ENCODE results near the gene PDGFC. TPM values are rescaled to one million over a fixed set of nuclear protein-coding genes. Genes with fewer than 3 reads are reported as not detected.

The PDGFC gene
- total RNA-seq, 1 donor from 2014 or later: not detected

GRCh38 chr4:157004279-157005161 is 32.9 kb upstream of the PDGFC start:
- H3K36me3 Mint-ChIP-seq (ENCODE audit: low read depth): no peaks in the 10 kb centered on the region
- no peak for TF ChIP-seq CTCF (IDR thresholded peaks at IDR 0.05)
- intact Hi-C loops (cut with micrococcal nuclease): no loop called here
- ChIA-PET CTCF (no interaction called here), POLR2A (no interaction called here)
- no peaks in the 10 kb centered on the region for H3K9me3 Mint-ChIP-seq
- no peak for ATAC-seq (ENCODE audit: low read depth)
- no peak overlapping the region for H3K4me3 Mint-ChIP-seq
- no peaks in the 10 kb centered on the region for H3K27me3 Mint-ChIP-seq
- no peak for DNase-seq
- H3K4me1 Mint-ChIP-seq: no peaks in the 10 kb centered on the region
- H3K27ac Mint-ChIP-seq: no peak overlapping the region

- H3K27ac Mint-ChIP-seq: no peak overlapping the region
- H3K9me3 Mint-ChIP-seq: peaks cover 5% of the 10 kb centered on the region
- H3K27me3 Mint-ChIP-seq: no peaks in the 10 kb centered on the region
- POLR2A ChIA-PET: no interaction called here
- H3K36me3 Mint-ChIP-seq (ENCODE audit: low read depth): no peaks in the 10 kb centered on the region
- TF ChIP-seq CTCF (IDR thresholded peaks at IDR 0.05): no peak
- no peak overlapping the region for H3K4me3 Mint-ChIP-seq
- intact Hi-C loops (cut with micrococcal nuclease): no loop called here
- no peak for ATAC-seq (ENCODE audit: low read depth)
- no peaks in the 10 kb centered on the region for H3K4me1 Mint-ChIP-seq
- DNase-seq: no peak
- CTCF ChIA-PET: no interaction called here
These were observed 27.5 kb upstream of the PDGFC start for GRCh38 chr4:156999175-156999517.

GRCh38 chr4:156998500-156999174 is 27.0 kb upstream of the PDGFC start:
- no peaks in the 10 kb centered on the region for H3K27me3 Mint-ChIP-seq
- intact Hi-C loops (cut with micrococcal nuclease): no loop called here
- no peak for ATAC-seq (ENCODE audit: low read depth)

GRCh38 chr4:156992943-156993342 is 21.3 kb upstream of the PDGFC start:
- H3K4me1 Mint-ChIP-seq: no peaks in the 10 kb centered on the region

More at GRCh38 chr4:156998500-156999174, 27.0 kb upstream of the PDGFC start:
- Mint-ChIP-seq H3K27ac (no peak overlapping the region), H3K9me3 (peaks cover 7% of the 10 kb centered on the region), H3K4me3 (no peak overlapping the region), H3K4me1 (no peaks in the 10 kb centered on the region), H3K36me3 (ENCODE audit: low read depth) (no peaks in the 10 kb centered on the region)
- TF ChIP-seq CTCF (IDR thresholded peaks at IDR 0.05): no peak
- POLR2A ChIA-PET: no interaction called here
- DNase-seq: no peak
- CTCF ChIA-PET: no interaction called here

More at GRCh38 chr4:156992943-156993342, 21.3 kb upstream of the PDGFC start:
- ATAC-seq (ENCODE audit: low read depth) (no peak), DNase-seq (no peak)
- no peak for TF ChIP-seq CTCF (IDR thresholded peaks at IDR 0.05)
- peaks cover 17% of the 10 kb centered on the region for H3K9me3 Mint-ChIP-seq
- no peak overlapping the region for H3K4me3 Mint-ChIP-seq
- ChIA-PET CTCF (no interaction called here), POLR2A (no interaction called here)
- H3K36me3 Mint-ChIP-seq (ENCODE audit: low read depth): no peaks in the 10 kb centered on the region
- no peak overlapping the region for H3K27ac Mint-ChIP-seq
- intact Hi-C loops (cut with micrococcal nuclease): no loop called here
- H3K27me3 Mint-ChIP-seq: no peaks in the 10 kb centered on the region
